GM19468 (cell line): ENCODE measurements around the gene ZNF268.

ENCODE experiments used
- ATAC-seq: cut with Tn5 transposase; IDR thresholded peaks from one replicate; pipeline ENCODE4 v1.9.1; 2021; ENCODE audit warnings: mild to moderate bottlenecking, moderate library complexity, moderate number of reproducible peaks; ENCODE audit not compliant: unreplicated experiment; ENCODE audit errors: extremely low read depth

The ZNF268 gene

DNA sequence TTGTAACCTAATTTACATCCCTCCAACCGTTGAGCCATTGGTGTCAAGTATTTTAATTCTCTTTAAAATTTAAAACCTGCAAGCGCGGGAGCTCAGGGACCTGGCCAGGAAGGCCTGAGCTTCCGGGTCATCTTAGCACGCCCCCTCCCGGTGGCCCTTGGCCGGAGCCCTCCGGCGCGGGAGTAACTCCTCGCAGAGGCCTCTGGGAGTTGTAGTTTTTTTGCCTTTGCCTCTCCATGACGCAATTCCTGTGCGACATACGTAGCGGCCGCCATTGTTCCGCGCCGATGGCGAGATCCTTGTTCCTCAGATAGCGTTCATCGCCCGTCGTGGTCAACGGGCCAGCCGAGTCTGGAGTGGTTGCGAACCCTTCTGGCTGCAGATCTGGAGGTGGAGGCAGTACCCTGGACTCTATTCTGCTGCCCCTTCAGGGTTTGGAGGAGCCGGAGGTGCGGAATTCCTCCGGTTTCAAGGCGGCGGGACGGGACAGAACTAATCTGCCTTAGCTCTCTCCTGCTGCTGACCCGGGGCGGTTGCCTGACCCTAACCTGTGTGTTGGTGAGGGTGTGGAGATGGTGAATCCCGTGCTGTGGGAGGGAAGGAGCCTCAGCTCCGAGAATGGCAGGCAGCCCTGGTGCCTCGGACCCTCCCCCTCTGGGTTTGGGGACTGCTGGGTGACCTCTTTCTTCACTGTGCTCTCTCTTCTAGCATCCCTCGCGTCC, at the start of gene ZNF268:
Gene ZNF268, plus strand, starts transcription at position 258 of the 722 bp plus-strand sequence. CDS start 503 bp downstream, outside the sequence.
- ATAC-seq: peak; percentile 76

DNA sequence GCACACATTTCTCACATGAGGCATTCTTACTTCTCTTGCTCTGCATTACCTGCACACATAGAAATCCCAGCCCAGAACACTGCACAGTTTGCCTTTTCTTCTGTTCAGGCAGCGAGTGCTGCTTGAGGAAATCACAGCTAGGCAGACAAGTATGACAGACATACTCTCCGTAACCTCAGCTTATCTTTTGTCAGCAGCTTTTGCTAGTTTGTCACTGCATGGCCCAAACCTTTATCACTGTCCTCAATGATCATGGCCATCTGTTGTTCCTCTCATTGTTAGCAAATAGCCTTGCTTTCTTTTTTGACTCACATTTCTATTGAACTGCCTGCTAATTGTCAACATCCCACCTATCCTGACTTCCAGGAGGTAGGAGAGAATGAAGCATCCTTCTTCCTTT, 45.5 kb upstream of the ZNF268 start:
- ATAC-seq: no peak

GRCh38 chr12:133145981-133146380, 35.3 kb upstream of the ZNF268 start:
- ATAC-seq: no peak

- ATAC-seq: no peak
Measured at GRCh38 chr12:133156125-133156690, 25.1 kb upstream of the ZNF268 start.

GRCh38 chr12:133165776-133166175, 15.5 kb upstream of the ZNF268 start:
- ATAC-seq: no peak

- ATAC-seq: no peak
Measured at GRCh38 chr12:133172491-133172890, 8.8 kb upstream of the ZNF268 start.

GRCh38 chr12:133174901-133175300, 6.4 kb upstream of the ZNF268 start:
- no peak for ATAC-seq

DNA sequence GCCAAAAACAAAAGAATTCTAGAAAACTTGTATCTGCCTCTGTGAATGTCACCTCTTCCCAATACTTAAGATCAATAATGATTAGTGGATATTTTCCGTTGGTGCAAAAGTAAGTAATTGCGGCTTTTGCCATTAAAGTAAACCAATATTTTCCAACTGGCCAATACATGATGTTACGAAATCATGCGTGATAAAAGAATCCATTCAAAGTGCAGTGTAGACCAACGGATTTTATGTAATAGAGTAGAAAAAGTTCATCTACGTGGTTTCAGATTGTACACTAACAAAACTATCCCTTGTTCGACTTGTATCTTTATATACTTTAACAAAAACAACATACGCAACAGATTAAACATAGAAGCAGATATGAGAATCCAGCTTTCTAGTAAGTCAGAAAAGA, 626 bp upstream of the ZNF268 start:
- ATAC-seq: no peak

- ATAC-seq: no peak
Measured at GRCh38 chr12:133190176-133190575, 8.9 kb downstream of the ZNF268 start.

GRCh38 chr12:133192847-133193246, 11.6 kb downstream of the ZNF268 start:
- ATAC-seq: no peak

GRCh38 chr12:133201888-133202287, 20.6 kb downstream of the ZNF268 start:
- ATAC-seq: no peak

DNA sequence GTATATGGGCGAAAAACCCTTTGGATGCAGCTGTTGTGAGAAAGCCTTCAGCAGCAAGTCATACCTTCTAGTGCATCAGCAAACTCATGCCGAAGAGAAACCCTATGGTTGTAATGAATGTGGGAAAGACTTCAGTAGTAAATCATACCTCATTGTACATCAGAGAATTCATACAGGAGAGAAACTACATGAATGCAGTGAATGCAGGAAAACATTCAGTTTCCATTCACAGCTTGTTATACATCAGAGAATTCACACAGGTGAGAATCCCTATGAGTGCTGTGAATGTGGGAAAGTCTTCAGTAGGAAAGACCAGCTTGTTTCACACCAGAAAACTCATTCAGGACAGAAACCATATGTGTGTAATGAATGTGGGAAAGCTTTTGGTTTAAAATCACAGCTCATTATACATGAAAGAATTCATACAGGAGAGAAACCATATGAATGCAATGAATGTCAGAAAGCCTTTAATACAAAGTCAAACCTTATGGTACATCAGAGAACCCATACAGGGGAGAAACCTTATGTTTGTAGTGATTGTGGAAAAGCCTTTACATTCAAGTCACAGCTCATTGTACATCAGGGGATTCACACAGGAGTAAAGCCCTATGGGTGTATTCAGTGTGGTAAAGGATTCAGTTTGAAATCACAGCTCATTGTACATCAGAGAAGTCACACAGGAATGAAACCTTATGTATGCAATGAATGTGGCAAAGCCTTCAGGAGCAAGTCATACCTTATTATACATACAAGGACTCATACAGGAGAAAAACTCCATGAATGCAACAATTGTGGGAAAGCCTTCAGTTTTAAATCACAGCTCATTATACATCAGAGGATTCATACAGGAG, 21.4 kb downstream of the ZNF268 start:
- ATAC-seq: no peak

DNA sequence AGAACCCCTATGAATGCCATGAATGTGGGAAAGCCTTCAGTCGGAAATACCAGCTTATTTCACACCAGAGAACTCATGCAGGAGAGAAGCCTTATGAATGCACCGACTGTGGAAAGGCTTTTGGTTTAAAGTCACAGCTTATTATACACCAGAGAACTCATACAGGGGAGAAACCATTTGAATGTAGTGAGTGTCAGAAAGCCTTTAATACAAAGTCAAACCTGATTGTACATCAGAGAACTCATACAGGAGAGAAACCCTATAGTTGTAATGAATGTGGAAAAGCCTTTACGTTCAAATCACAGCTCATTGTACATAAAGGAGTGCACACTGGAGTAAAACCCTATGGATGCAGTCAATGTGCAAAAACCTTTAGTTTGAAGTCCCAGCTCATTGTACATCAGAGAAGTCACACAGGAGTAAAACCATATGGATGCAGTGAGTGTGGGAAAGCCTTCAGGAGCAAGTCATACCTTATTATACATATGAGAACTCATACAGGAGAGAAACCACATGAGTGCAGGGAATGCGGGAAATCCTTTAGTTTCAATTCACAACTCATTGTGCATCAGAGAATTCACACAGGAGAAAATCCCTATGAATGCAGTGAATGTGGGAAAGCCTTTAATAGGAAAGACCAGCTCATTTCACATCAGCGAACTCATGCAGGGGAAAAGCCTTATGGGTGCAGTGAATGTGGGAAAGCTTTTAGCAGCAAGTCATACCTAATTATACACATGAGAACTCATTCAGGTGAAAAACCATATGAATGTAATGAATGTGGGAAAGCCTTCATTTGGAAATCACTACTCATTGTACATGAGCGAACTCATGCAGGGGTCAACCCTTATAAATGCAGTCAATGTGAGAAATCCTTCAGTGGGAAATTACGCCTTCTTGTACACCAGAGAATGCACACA, 22.3 kb downstream of the ZNF268 start:
- no peak for ATAC-seq

GRCh38 chr12:133204264-133204603, 22.9 kb downstream of the ZNF268 start:
- ATAC-seq: no peak

GRCh38 chr12:133206390-133206789, 25.1 kb downstream of the ZNF268 start:
- no peak for ATAC-seq

DNA sequence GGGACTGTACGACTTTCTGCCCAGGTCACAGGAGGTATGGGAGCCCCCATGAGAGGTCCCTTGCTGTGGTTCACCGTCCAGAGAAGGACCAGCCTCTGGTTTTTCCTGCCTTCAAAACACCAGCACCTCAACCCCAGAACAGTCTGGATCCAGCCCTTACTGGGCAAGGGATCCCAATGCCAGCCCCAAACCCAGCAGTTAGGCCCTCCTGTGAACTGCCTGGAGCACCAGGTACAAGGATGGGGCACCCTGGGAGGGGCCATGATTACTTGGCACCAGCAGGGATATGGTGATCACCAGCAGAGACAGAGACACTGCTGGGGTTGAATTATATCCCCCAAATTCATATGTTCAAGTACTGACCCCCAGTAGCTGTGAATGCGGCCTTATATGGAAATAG, 34.4 kb downstream of the ZNF268 start:
- no peak for ATAC-seq

- no peak for ATAC-seq
Measured at GRCh38 chr12:133217219-133217618, 35.9 kb downstream of the ZNF268 start.

GRCh38 chr12:133220521-133220920, 39.2 kb downstream of the ZNF268 start:
- ATAC-seq: no peak

GRCh38 chr12:133221241-133221640, 39.9 kb downstream of the ZNF268 start:
- no peak for ATAC-seq

DNA sequence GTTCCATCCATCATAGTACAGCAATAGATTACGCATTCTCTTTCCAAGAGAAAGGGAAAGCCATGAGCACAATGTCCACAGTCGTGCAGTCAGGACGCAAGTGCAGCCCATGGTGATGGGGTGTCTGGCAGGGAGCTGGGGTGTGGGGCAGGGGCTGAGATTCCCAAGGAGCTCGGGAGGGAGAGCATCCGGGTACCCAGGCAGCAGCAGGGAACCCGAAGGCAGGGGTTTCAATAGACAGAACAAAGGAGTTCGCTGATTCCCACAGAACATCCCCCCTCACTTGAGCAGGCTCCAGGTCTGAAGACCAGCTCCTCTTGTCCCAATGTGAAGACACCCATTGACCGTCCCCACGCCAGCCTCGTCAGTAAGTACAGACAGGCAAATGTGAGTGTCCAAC, 40.9 kb downstream of the ZNF268 start:
- no peak for ATAC-seq
